B cell (primary cell): ENCODE results near the gene ARHGEF17. TPM values are rescaled to one million over a fixed set of nuclear protein-coding genes. Genes with fewer than 3 reads are reported as not detected.

Source experiments
- ATAC-seq: fragments of 200-7000 bp; cut with Tn5 transposase; one replicate; pipeline ENCODE4 v1.10.0; 2021; ENCODE audit warnings: low read depth, mild to moderate bottlenecking, moderate number of reproducible peaks, moderate library complexity
- CTCF ChIA-PET: fragments of 350-600 bp; sonication (Branson Sonifier 250); formaldehyde crosslinking; loops from one replicate; lab custom pipeline; 2021; ENCODE audit warnings: antibody characterized with exemption, inconsistent platforms; lab: Charles Lee
- POLR2A ChIA-PET: fragments of 350-600 bp; sonication (Branson Sonifier 250); formaldehyde crosslinking; loops from one replicate; lab custom pipeline; 2021; ENCODE audit warnings: antibody characterized with exemption; lab: Charles Lee
- DNase-seq: peaks from one replicate; pipeline ENCODE4 v3.0.0; 2013
- H2AFZ ChIP-seq: 2 replicates; pipeline ENCODE4 v1.6.1; 2012; ENCODE audit warnings: mild to moderate bottlenecking, low read depth, low read length; ENCODE audit not compliant: insufficient read depth, poor library complexity, severe bottlenecking
- H3K27ac ChIP-seq, 2 donors: 1 replicate in 1 of 2; 2 replicates in 1 of 2; pipeline ENCODE4 v1.5.1; 2012 to 2013; ENCODE audit warnings: low read length in 2 of 2, mild to moderate bottlenecking in 2 of 2, moderate library complexity in 1 of 2
- H3K27me3 ChIP-seq, 4 experiments: fragments of 200-600 bp in 1 of 4; sonication (generic) in 1 of 4; replicated peaks in 1 of 4; 1 replicate in 2 of 4; 2 replicates in 2 of 4; pipeline versions ENCODE4 v1.6.1 to v1.7.0; 2013 to 2016; ENCODE audit warnings: low read length in 3 of 4, mild to moderate bottlenecking in 2 of 4, mixed read lengths in 1 of 4, moderate library complexity in 1 of 4; ENCODE audit not compliant: insufficient read depth in 4 of 4, control insufficient read depth in 3 of 4; ENCODE audit errors: control extremely low read depth in 1 of 4
- H3K36me3 ChIP-seq, 2 experiments: replicated peaks in 1 of 2; 1 replicate in 1 of 2; 2 replicates in 1 of 2; pipeline versions ENCODE4 v1.6.1 to v1.7.1; 2013; ENCODE audit warnings: low read length in 1 of 2; ENCODE audit not compliant: insufficient read depth in 2 of 2, control insufficient read depth in 1 of 2; ENCODE audit errors: control extremely low read depth in 1 of 2, extremely low read depth in 1 of 2
- H3K4me1 ChIP-seq, 2 donors: fragments of 200-600 bp in 1 of 2; sonication (generic) in 1 of 2; 1 replicate in 1 of 2; 2 replicates in 1 of 2; pipeline versions ENCODE4 v1.5.1 to v1.6.1; 2013 to 2017; ENCODE audit warnings: low read length in 2 of 2; ENCODE audit not compliant: control insufficient read depth in 2 of 2, insufficient read depth in 2 of 2
- H3K4me2 ChIP-seq: replicated peaks from 2 replicates; pipeline ENCODE3; 2012; ENCODE audit warnings: mild to moderate bottlenecking, low read depth, low read length; ENCODE audit not compliant: poor library complexity, severe bottlenecking
- H3K4me3 ChIP-seq, 5 experiments: fragments of 200-600 bp in 1 of 5; sonication (generic) in 1 of 5; 1 replicate in 3 of 5; 2 replicates in 2 of 5; pipeline versions ENCODE4 v1.5.1 to v1.7.0; 2011 to 2016; ENCODE audit warnings: low read length in 4 of 5, mild to moderate bottlenecking in 4 of 5, low read depth in 2 of 5, control low read depth in 1 of 5, moderate library complexity in 1 of 5; ENCODE audit not compliant: insufficient read depth in 1 of 5; ENCODE audit errors: control extremely low read depth in 1 of 5, extremely low read depth in 1 of 5
- H3K79me2 ChIP-seq: fragments of 200-600 bp; sonication (generic); one replicate; pipeline ENCODE4 v1.6.0; 2016; ENCODE audit warnings: low read length; ENCODE audit not compliant: control insufficient read depth, insufficient read depth
- H3K9ac ChIP-seq: fragments of 200-600 bp; sonication (generic); 2 replicates; pipeline ENCODE4 v1.6.1; 2017; ENCODE audit warnings: mild to moderate bottlenecking, low read length, moderate library complexity
- H3K9me3 ChIP-seq, 3 donors: one replicate each; pipeline versions ENCODE4 v1.6.1 to v1.7.1; 2013; ENCODE audit warnings: low read length in 2 of 3; ENCODE audit not compliant: control insufficient read depth in 2 of 3, insufficient read depth in 1 of 3; ENCODE audit errors: control extremely low read depth in 1 of 3
- H4K20me1 ChIP-seq: 2 replicates; pipeline ENCODE4 v1.6.0; 2012; ENCODE audit warnings: mild to moderate bottlenecking, low read length; ENCODE audit not compliant: insufficient read depth, control insufficient read depth, poor library complexity, severe bottlenecking
- H3K27ac Mint-ChIP-seq: one replicate; pipeline ENCODE4 v1.8.0; 2021; ENCODE audit warnings: mixed read lengths
- H3K27me3 Mint-ChIP-seq: one replicate; pipeline ENCODE4 v1.8.0; 2021; ENCODE audit warnings: mixed read lengths
- H3K4me1 Mint-ChIP-seq: one replicate; pipeline ENCODE4 v1.8.0; 2021; ENCODE audit warnings: mixed read lengths
- H3K4me3 Mint-ChIP-seq: one replicate; pipeline ENCODE4 v1.8.0; 2021; ENCODE audit warnings: mixed read lengths
- H3K9me3 Mint-ChIP-seq: one replicate; pipeline ENCODE4 v1.8.0; 2022; ENCODE audit warnings: mixed read lengths; ENCODE audit not compliant: insufficient read depth
- CTCF ChIP-seq: fragments of 200-600 bp; IDR thresholded peaks from one replicate; pipeline ENCODE4 v1.8.0; 2022; ENCODE audit warnings: antibody characterized with exemption, mild to moderate bottlenecking
- EZH2 ChIP-seq: IDR thresholded peaks from 2 replicates; pipeline ENCODE4 v1.6.1; 2012; ENCODE audit warnings: borderline replicate concordance, low read depth, mild to moderate bottlenecking, moderate library complexity, low read length; ENCODE audit not compliant: insufficient read depth, poor library complexity, severe bottlenecking
- WGBS: methylation state at CpG from one replicate; pipeline ENCODE4 v1.1.5; 2013; ENCODE audit warnings: missing lambda C conversion rate; ENCODE audit not compliant: insufficient coverage; 5-methylcytosine and 5-hydroxymethylcytosine counted together
- intact Hi-C: fragments of 100-400 bp; cut with micrococcal nuclease; formaldehyde crosslinking; loops from one replicate; pipeline ENCODE4 v1.10.0; 2022
- polyA plus RNA-seq: library from polyadenylated mRNA; depleted of rRNA; stranded (reverse); fragments of >200 nt; gene quantifications from 2 replicates; pipeline ENCODE4 v1.2.3, GENCODE V29; 2012
- total RNA-seq, 2 donors: library from RNA; stranded (reverse); fragments of 120-200 nt in 1 of 2; gene quantifications; 1 replicate in 1 of 2; 2 replicates in 1 of 2; pipeline versions ENCODE4 v1.2.3 to v1.2.4, GENCODE V29; 2013 to 2022

ARHGEF17 gene
- total and polyA plus RNA-seq, 2 donors (not counting 1 experiment from before 2014, with no cell fraction given), result 0.05 TPM; not detected in 1

GRCh38 chr11:73267906-73268540 lies 40.1 kb upstream of the ARHGEF17 start:
- Histone ChIP-seq H3K9me3 (no peaks in the 10 kb centered on the region), H3K4me3 (no peak overlapping the region), H4K20me1 (no peaks in the 10 kb centered on the region), H3K27me3 (peaks cover 0 to 31% (median 22%) of the 10 kb centered on the region in 4 experiments), H3K4me2 (no peak overlapping the region), H2AFZ (no peak overlapping the region), H3K27ac (no peak overlapping the region), H3K36me3 (no peaks in the 10 kb centered on the region), H3K9ac (no peak overlapping the region), H3K4me1 (peaks cover 0 to 17% of the 10 kb centered on the region in 2 donors), H3K79me2 (no peaks in the 10 kb centered on the region)
- Mint-ChIP-seq H3K27me3 (peaks cover 26% of the 10 kb centered on the region), H3K9me3 (no peaks in the 10 kb centered on the region), H3K4me1 (peaks cover 19% of the 10 kb centered on the region), H3K4me3 (no peak overlapping the region), H3K27ac (no peak overlapping the region)
- intact Hi-C loops, result no loop called here
- DNase-seq (no peak), ATAC-seq (no peak)
- TF ChIP-seq CTCF (no peak), EZH2 (no peak)
- POLR2A ChIA-PET, result no interaction called here
- 85% methylated on average over 6 of the region's 8 CpGs for WGBS
- CTCF ChIA-PET, result interaction anchor here (1.2 kb wide), 1 partner anchor 30 kb away, joined by 3 read pairs; no protein-coding TSS in a partner anchor

DNA sequence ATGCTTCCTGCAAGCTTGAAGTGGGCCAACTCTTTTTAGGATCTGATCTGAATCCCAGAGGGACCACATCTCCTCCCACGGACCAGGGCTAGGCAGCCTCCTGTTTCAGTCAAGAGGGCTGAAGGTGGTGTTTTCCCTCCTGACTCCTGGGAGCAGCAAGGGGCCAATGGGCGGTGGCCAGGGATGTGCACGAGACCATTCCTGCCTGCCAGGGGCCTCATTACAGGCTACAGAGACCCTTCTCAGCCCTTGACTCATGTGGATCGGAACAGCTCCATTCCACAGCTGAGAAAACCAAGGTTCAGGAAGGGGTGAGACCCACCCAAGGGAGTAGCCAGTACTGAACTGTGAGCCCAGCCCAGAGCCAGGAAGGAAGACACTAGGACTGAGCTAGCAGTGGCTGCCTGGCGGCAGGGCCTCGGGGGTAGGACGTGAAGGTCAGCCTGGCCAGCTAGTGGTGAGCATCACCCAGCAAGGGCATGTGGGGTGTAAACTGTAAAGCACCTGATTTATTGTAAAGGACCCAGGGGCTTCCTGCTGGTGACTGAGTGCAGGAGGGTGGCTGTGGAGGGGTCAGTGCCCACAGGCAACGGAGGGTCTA lies 39.3 kb upstream of the ARHGEF17 start:
- ATAC-seq (no peak), DNase-seq (no peak)
- Histone ChIP-seq H2AFZ (no peak overlapping the region), H3K27me3 (peaks cover 0 to 24% (median 15%) of the 10 kb centered on the region in 4 experiments), H3K27ac (no peak overlapping the region), H3K9ac (no peak overlapping the region), H3K4me3 (no peak overlapping the region), H3K9me3 (no peaks in the 10 kb centered on the region), H3K4me1 (peaks cover 0 to 17% of the 10 kb centered on the region in 2 donors), H4K20me1 (no peaks in the 10 kb centered on the region), H3K79me2 (no peaks in the 10 kb centered on the region), H3K36me3 (no peaks in the 10 kb centered on the region), H3K4me2 (no peak overlapping the region)
- Mint-ChIP-seq H3K4me3 (no peak overlapping the region), H3K9me3 (no peaks in the 10 kb centered on the region), H3K27me3 (peaks cover 21% of the 10 kb centered on the region), H3K4me1 (peaks cover 19% of the 10 kb centered on the region), H3K27ac (no peak overlapping the region)
- TF ChIP-seq CTCF (no peak), EZH2 (no peak)
- intact Hi-C loops, result no loop called here
- 91% methylated on average over 6 of the region's 8 CpGs for WGBS
- ChIA-PET POLR2A (no interaction called here), CTCF (interaction anchor here (0.8 kb wide), 1 partner anchor 543 kb away, joined by 3 read pairs; no protein-coding TSS in a partner anchor)
